GM23338 (cell line): ENCODE data around the gene CDK16. TPM values are rescaled to one million over a fixed set of nuclear protein-coding genes. Genes with fewer than 3 reads are reported as not detected.

Experiments
- ATAC-seq: fragments of 200-7000 bp; cut with Tn5 transposase; 3 replicates; pipeline ENCODE4 v1.9.1; 2020
- DNase-seq: peaks from one replicate; pipeline ENCODE4 v3.0.0-alpha.2; 2015; ENCODE audit warnings: low spot score
- H2AFZ ChIP-seq: fragments of 200-600 bp; sonication (generic); 2 replicates; pipeline ENCODE4 v1.8.0; 2016; ENCODE audit warnings: antibody characterized with exemption, mild to moderate bottlenecking, moderate library complexity
- H3F3A ChIP-seq: fragments of 200-600 bp; sonication (generic); replicated peaks from 2 replicates; pipeline ENCODE4 v1.8.0; 2017; ENCODE audit warnings: antibody characterized with exemption, mixed run types, low read depth
- H3K27ac ChIP-seq: fragments of 200-600 bp; sonication (generic); 2 replicates; pipeline ENCODE4 v1.6.1; 2016; ENCODE audit warnings: low read depth
- H3K27me3 ChIP-seq: fragments of 200-600 bp; sonication (generic); 2 replicates; pipeline ENCODE4 v1.8.0; 2016; ENCODE audit warnings: mild to moderate bottlenecking, mixed run types, moderate library complexity; ENCODE audit not compliant: insufficient read depth
- H3K36me3 ChIP-seq: fragments of 200-600 bp; sonication (generic); 2 replicates; pipeline ENCODE4 v1.8.0; 2016; ENCODE audit warnings: mild to moderate bottlenecking; ENCODE audit not compliant: insufficient read depth
- H3K4me1 ChIP-seq: fragments of 200-600 bp; sonication (generic); 2 replicates; pipeline ENCODE4 v1.8.0; 2016; ENCODE audit warnings: mild to moderate bottlenecking, moderate library complexity; ENCODE audit not compliant: insufficient read depth
- H3K4me2 ChIP-seq: fragments of 200-600 bp; sonication (generic); 2 replicates; pipeline ENCODE4 v1.7.1; 2017; ENCODE audit warnings: mixed run types
- H3K4me3 ChIP-seq: fragments of 200-600 bp; sonication (generic); 2 replicates; pipeline ENCODE4 v1.6.1; 2016; ENCODE audit warnings: mixed run types
- H3K79me2 ChIP-seq: fragments of 200-600 bp; sonication (generic); replicated peaks from 2 replicates; pipeline ENCODE4 v1.8.0; 2017; ENCODE audit warnings: mild to moderate bottlenecking; ENCODE audit not compliant: insufficient read depth
- H3K9me2 ChIP-seq: fragments of 200-600 bp; sonication (generic); 2 replicates; pipeline ENCODE4 v1.8.0; 2017; ENCODE audit not compliant: insufficient read depth
- H4K20me1 ChIP-seq: fragments of 200-600 bp; sonication (generic); replicated peaks from 2 replicates; pipeline ENCODE4 v1.8.0; 2017; ENCODE audit warnings: mild to moderate bottlenecking; ENCODE audit not compliant: insufficient read depth
- H3K27ac Mint-ChIP-seq: 2 replicates; pipeline ENCODE4 v1.8.0; 2020; ENCODE audit warnings: inconsistent platforms, mild to moderate bottlenecking, moderate library complexity, mixed read lengths
- H3K27me3 Mint-ChIP-seq: 3 replicates; pipeline ENCODE4 v1.8.0; 2022; ENCODE audit warnings: low read depth, mild to moderate bottlenecking, moderate library complexity, mixed read lengths, inconsistent platforms; ENCODE audit not compliant: insufficient read depth, poor library complexity
- H3K36me3 Mint-ChIP-seq: 3 replicates; pipeline ENCODE4 v1.8.0; 2021; ENCODE audit warnings: low read depth, mild to moderate bottlenecking, inconsistent platforms, moderate library complexity, mixed read lengths
- H3K4me1 Mint-ChIP-seq: 3 replicates; pipeline ENCODE4 v1.8.0; 2020; ENCODE audit warnings: mild to moderate bottlenecking, inconsistent platforms, mixed read lengths
- H3K4me3 Mint-ChIP-seq: 3 replicates; pipeline ENCODE4 v1.8.0; 2021; ENCODE audit warnings: moderate library complexity, mild to moderate bottlenecking, inconsistent platforms, mixed read lengths
- H3K9me3 Mint-ChIP-seq: 3 replicates; pipeline ENCODE4 v1.8.0; 2020; ENCODE audit warnings: moderate library complexity, mild to moderate bottlenecking, inconsistent platforms, mixed read lengths
- CREB1 ChIP-seq: fragments of 250-450 bp; sonication (Bioruptor Pico); IDR thresholded peaks from 2 replicates; pipeline ENCODE4 v1.5.0; 2020; ENCODE audit warnings: low read depth, mild to moderate bottlenecking, moderate library complexity
- NANOG ChIP-seq: IDR thresholded peaks from 2 replicates; pipeline ENCODE4 v1.6.1; 2016; ENCODE audit warnings: antibody characterized with exemption, borderline replicate concordance
- POLR2AphosphoS5 ChIP-seq: IDR thresholded peaks from 2 replicates; pipeline ENCODE4 v1.6.1; 2016; ENCODE audit warnings: antibody characterized with exemption, low read depth
- STAT1 ChIP-seq: IDR thresholded peaks from one replicate; pipeline ENCODE4 v1.6.1; 2016; ENCODE audit warnings: antibody characterized with exemption; ENCODE audit not compliant: unreplicated experiment
- ZNF331 ChIP-seq: fragments of 250-450 bp; sonication (Bioruptor Pico); IDR thresholded peaks from 2 replicates; pipeline ENCODE4 v1.5.0; 2020; ENCODE audit warnings: low read depth, mild to moderate bottlenecking, moderate library complexity
- polyA plus RNA-seq: library from polyadenylated mRNA; unstranded; fragments of >200 nt; fragmentation: Nextera tagmentation; extraction: Ambion mirVana; gene quantifications from 2 replicates; pipeline ENCODE4 v1.2.1, GENCODE V29; 2016
- total RNA-seq: library from RNA; depleted of rRNA; stranded (reverse); fragments of >200 nt; shearing (Covaris generic); gene quantifications from 2 replicates; pipeline ENCODE4 v1.2.3, GENCODE V29; 2014
- TF ChIP-seq, protein P1 (sequence below): fragments of 250-450 bp; sonication (Bioruptor Pico); IDR thresholded peaks from 2 replicates; pipeline ENCODE4 v1.5.0; 2020; ENCODE audit warnings: mild to moderate bottlenecking, moderate library complexity
- TF ChIP-seq, protein P2 (sequence below): IDR thresholded peaks from one replicate; pipeline ENCODE4 v1.6.1; 2018; ENCODE audit warnings: antibody characterized with exemption; ENCODE audit not compliant: unreplicated experiment
- TF ChIP-seq, protein P3 (sequence below), 2 experiments: fragments of 200-600 bp in 1 of 2; sonication (generic) in 1 of 2; conservative IDR thresholded peaks; 2 replicates each; pipeline versions ENCODE4 v1.5.1 to v1.6.1; 2016 to 2017; ENCODE audit warnings: antibody characterized with exemption in 2 of 2, low read depth in 2 of 2, mild to moderate bottlenecking in 2 of 2, moderate library complexity in 1 of 2

The CDK16 gene
- total and polyA plus RNA-seq, 2 experiments from 2014 or later = 58.9 to 158 TPM

DNA sequence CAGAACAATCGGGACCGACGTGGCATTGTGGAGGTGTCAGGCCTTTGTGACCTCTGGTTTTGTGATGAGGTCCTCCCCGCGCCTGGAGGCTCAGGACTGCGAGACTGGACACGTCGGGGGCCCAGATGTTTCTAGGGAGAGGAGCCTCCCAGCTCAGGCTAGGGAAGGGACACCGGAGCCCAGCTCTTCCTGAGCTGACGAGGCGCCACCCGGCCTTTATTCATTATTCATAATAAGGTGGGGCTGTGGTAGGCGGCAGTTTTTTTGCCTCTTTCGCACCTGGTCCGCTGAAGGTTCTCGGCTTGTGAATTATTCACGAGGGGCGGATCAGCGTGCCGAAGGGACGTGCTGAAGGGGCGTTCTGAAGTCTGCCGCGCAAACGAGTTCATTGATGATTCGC, 27.1 kb upstream of the CDK16 start (continued):
- TF ChIP-seq, protein P1, sequence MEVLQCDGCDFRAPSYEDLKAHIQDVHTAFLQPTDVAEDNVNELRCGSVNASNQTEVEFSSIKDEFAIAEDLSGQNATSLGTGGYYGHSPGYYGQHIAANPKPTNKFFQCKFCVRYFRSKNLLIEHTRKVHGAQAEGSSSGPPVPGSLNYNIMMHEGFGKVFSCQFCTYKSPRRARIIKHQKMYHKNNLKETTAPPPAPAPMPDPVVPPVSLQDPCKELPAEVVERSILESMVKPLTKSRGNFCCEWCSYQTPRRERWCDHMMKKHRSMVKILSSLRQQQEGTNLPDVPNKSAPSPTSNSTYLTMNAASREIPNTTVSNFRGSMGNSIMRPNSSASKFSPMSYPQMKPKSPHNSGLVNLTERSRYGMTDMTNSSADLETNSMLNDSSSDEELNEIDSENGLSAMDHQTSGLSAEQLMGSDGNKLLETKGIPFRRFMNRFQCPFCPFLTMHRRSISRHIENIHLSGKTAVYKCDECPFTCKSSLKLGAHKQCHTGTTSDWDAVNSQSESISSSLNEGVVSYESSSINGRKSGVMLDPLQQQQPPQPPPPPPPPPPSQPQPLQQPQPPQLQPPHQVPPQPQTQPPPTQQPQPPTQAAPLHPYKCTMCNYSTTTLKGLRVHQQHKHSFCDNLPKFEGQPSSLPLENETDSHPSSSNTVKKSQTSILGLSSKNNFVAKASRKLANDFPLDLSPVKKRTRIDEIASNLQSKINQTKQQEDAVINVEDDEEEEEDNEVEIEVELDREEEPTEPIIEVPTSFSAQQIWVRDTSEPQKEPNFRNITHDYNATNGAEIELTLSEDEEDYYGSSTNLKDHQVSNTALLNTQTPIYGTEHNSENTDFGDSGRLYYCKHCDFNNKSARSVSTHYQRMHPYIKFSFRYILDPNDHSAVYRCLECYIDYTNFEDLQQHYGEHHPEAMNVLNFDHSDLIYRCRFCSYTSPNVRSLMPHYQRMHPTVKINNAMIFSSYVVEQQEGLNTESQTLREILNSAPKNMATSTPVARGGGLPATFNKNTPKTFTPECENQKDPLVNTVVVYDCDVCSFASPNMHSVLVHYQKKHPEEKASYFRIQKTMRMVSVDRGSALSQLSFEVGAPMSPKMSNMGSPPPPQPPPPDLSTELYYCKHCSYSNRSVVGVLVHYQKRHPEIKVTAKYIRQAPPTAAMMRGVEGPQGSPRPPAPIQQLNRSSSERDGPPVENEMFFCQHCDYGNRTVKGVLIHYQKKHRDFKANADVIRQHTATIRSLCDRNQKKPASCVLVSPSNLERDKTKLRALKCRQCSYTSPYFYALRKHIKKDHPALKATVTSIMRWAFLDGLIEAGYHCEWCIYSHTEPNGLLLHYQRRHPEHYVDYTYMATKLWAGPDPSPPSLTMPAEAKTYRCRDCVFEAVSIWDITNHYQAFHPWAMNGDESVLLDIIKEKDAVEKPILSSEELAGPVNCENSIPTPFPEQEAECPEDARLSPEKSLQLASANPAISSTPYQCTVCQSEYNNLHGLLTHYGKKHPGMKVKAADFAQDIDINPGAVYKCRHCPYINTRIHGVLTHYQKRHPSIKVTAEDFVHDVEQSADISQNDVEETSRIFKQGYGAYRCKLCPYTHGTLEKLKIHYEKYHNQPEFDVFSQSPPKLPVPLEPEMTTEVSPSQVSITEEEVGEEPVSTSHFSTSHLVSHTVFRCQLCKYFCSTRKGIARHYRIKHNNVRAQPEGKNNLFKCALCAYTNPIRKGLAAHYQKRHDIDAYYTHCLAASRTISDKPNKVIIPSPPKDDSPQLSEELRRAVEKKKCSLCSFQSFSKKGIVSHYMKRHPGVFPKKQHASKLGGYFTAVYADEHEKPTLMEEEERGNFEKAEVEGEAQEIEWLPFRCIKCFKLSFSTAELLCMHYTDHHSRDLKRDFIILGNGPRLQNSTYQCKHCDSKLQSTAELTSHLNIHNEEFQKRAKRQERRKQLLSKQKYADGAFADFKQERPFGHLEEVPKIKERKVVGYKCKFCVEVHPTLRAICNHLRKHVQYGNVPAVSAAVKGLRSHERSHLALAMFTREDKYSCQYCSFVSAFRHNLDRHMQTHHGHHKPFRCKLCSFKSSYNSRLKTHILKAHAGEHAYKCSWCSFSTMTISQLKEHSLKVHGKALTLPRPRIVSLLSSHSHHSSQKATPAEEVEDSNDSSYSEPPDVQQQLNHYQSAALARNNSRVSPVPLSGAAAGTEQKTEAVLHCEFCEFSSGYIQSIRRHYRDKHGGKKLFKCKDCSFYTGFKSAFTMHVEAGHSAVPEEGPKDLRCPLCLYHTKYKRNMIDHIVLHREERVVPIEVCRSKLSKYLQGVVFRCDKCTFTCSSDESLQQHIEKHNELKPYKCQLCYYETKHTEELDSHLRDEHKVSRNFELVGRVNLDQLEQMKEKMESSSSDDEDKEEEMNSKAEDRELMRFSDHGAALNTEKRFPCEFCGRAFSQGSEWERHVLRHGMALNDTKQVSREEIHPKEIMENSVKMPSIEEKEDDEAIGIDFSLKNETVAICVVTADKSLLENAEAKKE (CRISPR knock-in tag) = no peak
- TF ChIP-seq ZNF331 = no peak
- TF ChIP-seq, protein P2, sequence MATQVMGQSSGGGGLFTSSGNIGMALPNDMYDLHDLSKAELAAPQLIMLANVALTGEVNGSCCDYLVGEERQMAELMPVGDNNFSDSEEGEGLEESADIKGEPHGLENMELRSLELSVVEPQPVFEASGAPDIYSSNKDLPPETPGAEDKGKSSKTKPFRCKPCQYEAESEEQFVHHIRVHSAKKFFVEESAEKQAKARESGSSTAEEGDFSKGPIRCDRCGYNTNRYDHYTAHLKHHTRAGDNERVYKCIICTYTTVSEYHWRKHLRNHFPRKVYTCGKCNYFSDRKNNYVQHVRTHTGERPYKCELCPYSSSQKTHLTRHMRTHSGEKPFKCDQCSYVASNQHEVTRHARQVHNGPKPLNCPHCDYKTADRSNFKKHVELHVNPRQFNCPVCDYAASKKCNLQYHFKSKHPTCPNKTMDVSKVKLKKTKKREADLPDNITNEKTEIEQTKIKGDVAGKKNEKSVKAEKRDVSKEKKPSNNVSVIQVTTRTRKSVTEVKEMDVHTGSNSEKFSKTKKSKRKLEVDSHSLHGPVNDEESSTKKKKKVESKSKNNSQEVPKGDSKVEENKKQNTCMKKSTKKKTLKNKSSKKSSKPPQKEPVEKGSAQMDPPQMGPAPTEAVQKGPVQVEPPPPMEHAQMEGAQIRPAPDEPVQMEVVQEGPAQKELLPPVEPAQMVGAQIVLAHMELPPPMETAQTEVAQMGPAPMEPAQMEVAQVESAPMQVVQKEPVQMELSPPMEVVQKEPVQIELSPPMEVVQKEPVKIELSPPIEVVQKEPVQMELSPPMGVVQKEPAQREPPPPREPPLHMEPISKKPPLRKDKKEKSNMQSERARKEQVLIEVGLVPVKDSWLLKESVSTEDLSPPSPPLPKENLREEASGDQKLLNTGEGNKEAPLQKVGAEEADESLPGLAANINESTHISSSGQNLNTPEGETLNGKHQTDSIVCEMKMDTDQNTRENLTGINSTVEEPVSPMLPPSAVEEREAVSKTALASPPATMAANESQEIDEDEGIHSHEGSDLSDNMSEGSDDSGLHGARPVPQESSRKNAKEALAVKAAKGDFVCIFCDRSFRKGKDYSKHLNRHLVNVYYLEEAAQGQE = no peak

DNA sequence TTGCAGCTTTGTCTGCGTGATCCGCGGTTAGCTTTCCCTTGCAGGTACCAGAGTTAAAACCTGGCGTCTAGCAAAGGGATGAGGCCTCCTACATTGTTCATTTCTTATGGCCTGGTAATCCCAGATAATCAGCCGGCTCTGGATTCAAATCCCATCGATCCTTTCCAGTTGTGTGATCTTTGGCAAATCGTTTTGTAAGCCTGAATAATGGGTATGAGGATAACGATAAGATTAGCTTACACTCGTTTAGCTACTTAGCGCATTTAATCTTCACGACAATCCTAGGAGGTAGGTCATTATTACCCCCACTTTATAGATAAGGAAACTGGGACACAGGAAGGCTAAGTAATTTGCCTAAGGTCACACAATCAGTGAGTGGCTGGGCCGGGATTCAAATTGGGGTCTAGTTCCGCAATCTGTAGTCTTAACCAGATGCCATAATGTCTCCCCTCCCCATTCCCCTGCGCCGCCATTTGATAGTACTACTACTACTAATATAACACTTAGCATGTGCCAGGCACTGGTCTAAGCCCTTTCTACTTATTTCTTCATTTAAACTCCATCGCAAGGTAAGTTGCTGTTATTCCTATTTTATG, 26.6 kb upstream of the CDK16 start:
- peaks cover 31% of the 10 kb centered on the region for H3K36me3 Mint-ChIP-seq
- no peaks in the 10 kb centered on the region for H3K27me3 ChIP-seq
- no peaks in the 10 kb centered on the region for H3K9me3 Mint-ChIP-seq
- peaks cover 28% of the 10 kb centered on the region for H3K4me1 ChIP-seq
- peaks cover 34% of the 10 kb centered on the region for H3K4me1 Mint-ChIP-seq
- ATAC-seq (no peak), DNase-seq (no peak)
- peaks cover 37% of the 10 kb centered on the region for H3K79me2 ChIP-seq
- no peaks in the 10 kb centered on the region for H3K36me3 ChIP-seq
- H2AFZ ChIP-seq = no peak overlapping the region
- peak overlapping the region; percentile 84 for H3K4me2 ChIP-seq
- peaks cover 24% of the 10 kb centered on the region for H3K27me3 Mint-ChIP-seq
- H3K27ac Mint-ChIP-seq = no peak overlapping the region
- peak overlapping the region; percentile 91 for H3K4me3 Mint-ChIP-seq
- H3K4me3 ChIP-seq = peak overlapping the region; percentile 82
- no peaks in the 10 kb centered on the region for H3K9me2 ChIP-seq
- H3K27ac ChIP-seq = no peak overlapping the region
- 0 out of 2 replicates have a peak, but pooled peaks cover 2% of the 10 kb centered on the region for H3F3A ChIP-seq
- peaks cover 8% of the 10 kb centered on the region for H4K20me1 ChIP-seq
- TF ChIP-seq, protein P3, sequence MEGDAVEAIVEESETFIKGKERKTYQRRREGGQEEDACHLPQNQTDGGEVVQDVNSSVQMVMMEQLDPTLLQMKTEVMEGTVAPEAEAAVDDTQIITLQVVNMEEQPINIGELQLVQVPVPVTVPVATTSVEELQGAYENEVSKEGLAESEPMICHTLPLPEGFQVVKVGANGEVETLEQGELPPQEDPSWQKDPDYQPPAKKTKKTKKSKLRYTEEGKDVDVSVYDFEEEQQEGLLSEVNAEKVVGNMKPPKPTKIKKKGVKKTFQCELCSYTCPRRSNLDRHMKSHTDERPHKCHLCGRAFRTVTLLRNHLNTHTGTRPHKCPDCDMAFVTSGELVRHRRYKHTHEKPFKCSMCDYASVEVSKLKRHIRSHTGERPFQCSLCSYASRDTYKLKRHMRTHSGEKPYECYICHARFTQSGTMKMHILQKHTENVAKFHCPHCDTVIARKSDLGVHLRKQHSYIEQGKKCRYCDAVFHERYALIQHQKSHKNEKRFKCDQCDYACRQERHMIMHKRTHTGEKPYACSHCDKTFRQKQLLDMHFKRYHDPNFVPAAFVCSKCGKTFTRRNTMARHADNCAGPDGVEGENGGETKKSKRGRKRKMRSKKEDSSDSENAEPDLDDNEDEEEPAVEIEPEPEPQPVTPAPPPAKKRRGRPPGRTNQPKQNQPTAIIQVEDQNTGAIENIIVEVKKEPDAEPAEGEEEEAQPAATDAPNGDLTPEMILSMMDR (conservative IDR thresholded peaks at IDR 0.05; ENCODE audit: low read depth in 2 of 2) = no peak
- no peak for TF ChIP-seq STAT1
- TF ChIP-seq NANOG = no peak
- TF ChIP-seq CREB1 (CRISPR knock-in tag) = no peak
- TF ChIP-seq, protein P2 = no peak
- no peak for TF ChIP-seq POLR2AphosphoS5
